ENCODE results near the gene PDE4B.

PDE4B gene

GRCh38 chr1:65986146-65986545, 193.5 kb downstream of the PDE4B start:
- no peak overlapping the region for H2AFZ ChIP-seq (ENCODE audit: low read depth)
- H3K79me2 ChIP-seq (ENCODE audit: insufficient read depth, low read depth): no peaks in the 10 kb centered on the region
- H4K20me1 ChIP-seq (ENCODE audit: insufficient read depth): no peaks in the 10 kb centered on the region
- H3K4me3 ChIP-seq (IDR thresholded peaks at IDR 0.05; ENCODE audit: insufficient read depth, low read depth, low read length): no peak overlapping the region
- H3K36me3 ChIP-seq (ENCODE audit: insufficient read depth): no peaks in the 10 kb centered on the region
- no peak overlapping the region for H3K9ac ChIP-seq
- no peak overlapping the region for H3K27ac ChIP-seq
- no peak for TF ChIP-seq CTCF (conservative IDR thresholded peaks at IDR 0.05; ENCODE audit: low read depth, low read length)
- H3K27me3 ChIP-seq (ENCODE audit: insufficient read depth, low read depth): no peaks in the 10 kb centered on the region
- no peaks in the 10 kb centered on the region for H3K4me1 ChIP-seq (ENCODE audit: low read depth, poor library complexity, severe bottlenecking)
- no peak overlapping the region for H3K4me2 ChIP-seq

- no peak overlapping the region for H2AFZ ChIP-seq (ENCODE audit: low read depth)
- H3K27me3 ChIP-seq (ENCODE audit: insufficient read depth, low read depth): no peaks in the 10 kb centered on the region
- no peak overlapping the region for H3K9ac ChIP-seq
- H3K4me1 ChIP-seq (ENCODE audit: low read depth, poor library complexity, severe bottlenecking): no peaks in the 10 kb centered on the region
- H3K27ac ChIP-seq: no peak overlapping the region
- no peak for TF ChIP-seq CTCF (conservative IDR thresholded peaks at IDR 0.05; ENCODE audit: low read depth, low read length)
- H3K79me2 ChIP-seq (ENCODE audit: insufficient read depth, low read depth): no peaks in the 10 kb centered on the region
- H4K20me1 ChIP-seq (ENCODE audit: insufficient read depth): no peaks in the 10 kb centered on the region
- no peaks in the 10 kb centered on the region for H3K36me3 ChIP-seq (ENCODE audit: insufficient read depth)
- H3K4me2 ChIP-seq: no peak overlapping the region
- no peak overlapping the region for H3K4me3 ChIP-seq (IDR thresholded peaks at IDR 0.05; ENCODE audit: insufficient read depth, low read depth, low read length)
Measured at GRCh38 chr1:65990161-65990560, 197.5 kb downstream of the PDE4B start.

- no peak overlapping the region for H3K27ac ChIP-seq
- H4K20me1 ChIP-seq (ENCODE audit: insufficient read depth): no peaks in the 10 kb centered on the region
- H3K4me1 ChIP-seq (ENCODE audit: low read depth, poor library complexity, severe bottlenecking): no peaks in the 10 kb centered on the region
- no peak overlapping the region for H3K4me3 ChIP-seq (IDR thresholded peaks at IDR 0.05; ENCODE audit: insufficient read depth, low read depth, low read length)
- H3K79me2 ChIP-seq (ENCODE audit: insufficient read depth, low read depth): no peaks in the 10 kb centered on the region
- H3K36me3 ChIP-seq (ENCODE audit: insufficient read depth): no peaks in the 10 kb centered on the region
- no peak overlapping the region for H3K4me2 ChIP-seq
- H3K9ac ChIP-seq: no peak overlapping the region
- TF ChIP-seq CTCF (conservative IDR thresholded peaks at IDR 0.05; ENCODE audit: low read depth, low read length): no peak
- no peaks in the 10 kb centered on the region for H3K27me3 ChIP-seq (ENCODE audit: insufficient read depth, low read depth)
- no peak overlapping the region for H2AFZ ChIP-seq (ENCODE audit: low read depth)
Measured at GRCh38 chr1:65991694-65992093, 199.0 kb downstream of the PDE4B start.

GRCh38 chr1:65992165-65992821, 199.6 kb downstream of the PDE4B start:
- Histone ChIP-seq H2AFZ (ENCODE audit: low read depth) (no peak overlapping the region), H3K4me3 (IDR thresholded peaks at IDR 0.05; ENCODE audit: insufficient read depth, low read depth, low read length) (no peak overlapping the region), H3K4me1 (ENCODE audit: low read depth, poor library complexity, severe bottlenecking) (no peaks in the 10 kb centered on the region), H3K4me2 (no peak overlapping the region), H3K9ac (no peak overlapping the region), H3K36me3 (ENCODE audit: insufficient read depth) (no peaks in the 10 kb centered on the region), H4K20me1 (ENCODE audit: insufficient read depth) (no peaks in the 10 kb centered on the region), H3K27ac (no peak overlapping the region), H3K79me2 (ENCODE audit: insufficient read depth, low read depth) (no peaks in the 10 kb centered on the region), H3K27me3 (ENCODE audit: insufficient read depth, low read depth) (no peaks in the 10 kb centered on the region)
- TF ChIP-seq CTCF (conservative IDR thresholded peaks at IDR 0.05; ENCODE audit: low read depth, low read length): no peak

Measured in KMS-11 (cell line).